ENCODE measurements around the gene PSME1. TPM values are rescaled to one million over a fixed set of nuclear protein-coding genes. Genes with fewer than 3 reads are reported as not detected.

PSME1 gene
- total RNA-seq, 2 donors from 2014 or later = 68.6 to 108 TPM

GRCh38 chr14:24177891-24178290, 41.9 kb downstream of the PSME1 start:
- Mint-ChIP-seq H3K27ac (no peak overlapping the region), H3K9me3 (no peaks in the 10 kb centered on the region), H3K27me3 (ENCODE audit: insufficient read depth) (no peaks in the 10 kb centered on the region), H3K36me3 (ENCODE audit: low read depth) (peaks cover 58% of the 10 kb centered on the region), H3K4me1 (no peaks in the 10 kb centered on the region), H3K4me3 (no peak overlapping the region)
- TF ChIP-seq, protein P1, sequence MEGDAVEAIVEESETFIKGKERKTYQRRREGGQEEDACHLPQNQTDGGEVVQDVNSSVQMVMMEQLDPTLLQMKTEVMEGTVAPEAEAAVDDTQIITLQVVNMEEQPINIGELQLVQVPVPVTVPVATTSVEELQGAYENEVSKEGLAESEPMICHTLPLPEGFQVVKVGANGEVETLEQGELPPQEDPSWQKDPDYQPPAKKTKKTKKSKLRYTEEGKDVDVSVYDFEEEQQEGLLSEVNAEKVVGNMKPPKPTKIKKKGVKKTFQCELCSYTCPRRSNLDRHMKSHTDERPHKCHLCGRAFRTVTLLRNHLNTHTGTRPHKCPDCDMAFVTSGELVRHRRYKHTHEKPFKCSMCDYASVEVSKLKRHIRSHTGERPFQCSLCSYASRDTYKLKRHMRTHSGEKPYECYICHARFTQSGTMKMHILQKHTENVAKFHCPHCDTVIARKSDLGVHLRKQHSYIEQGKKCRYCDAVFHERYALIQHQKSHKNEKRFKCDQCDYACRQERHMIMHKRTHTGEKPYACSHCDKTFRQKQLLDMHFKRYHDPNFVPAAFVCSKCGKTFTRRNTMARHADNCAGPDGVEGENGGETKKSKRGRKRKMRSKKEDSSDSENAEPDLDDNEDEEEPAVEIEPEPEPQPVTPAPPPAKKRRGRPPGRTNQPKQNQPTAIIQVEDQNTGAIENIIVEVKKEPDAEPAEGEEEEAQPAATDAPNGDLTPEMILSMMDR (conservative IDR thresholded peaks at IDR 0.05) = no peak
- DNase-seq = no peak
- H3K36me3 ChIP-seq (ENCODE audit: control insufficient read depth, insufficient read depth, low read length) = peaks cover 37% of the 10 kb centered on the region
- no peaks in the 10 kb centered on the region for H3K4me1 ChIP-seq (ENCODE audit: control insufficient read depth, insufficient read depth, low read length)
- 95 to 100% methylated on average over 3 to 13 of the region's 14 CpGs for WGBS, 2 experiments (ENCODE audit: insufficient coverage in 1 of 2, insufficient read length in 1 of 2)
- H3K4me3 ChIP-seq (ENCODE audit: low read length) = no peak overlapping the region
- H3K9me3 ChIP-seq (ENCODE audit: control insufficient read depth, low read length) = no peaks in the 10 kb centered on the region
- H3K27me3 ChIP-seq (ENCODE audit: control insufficient read depth, insufficient read depth, low read length, poor library complexity, severe bottlenecking) = no peaks in the 10 kb centered on the region
- no peak overlapping the region for H3K9ac ChIP-seq (ENCODE audit: extremely low read depth, low read length, poor library complexity, severe bottlenecking)
- no peak overlapping the region for H3K27ac ChIP-seq (ENCODE audit: low read depth, low read length)

DNA sequence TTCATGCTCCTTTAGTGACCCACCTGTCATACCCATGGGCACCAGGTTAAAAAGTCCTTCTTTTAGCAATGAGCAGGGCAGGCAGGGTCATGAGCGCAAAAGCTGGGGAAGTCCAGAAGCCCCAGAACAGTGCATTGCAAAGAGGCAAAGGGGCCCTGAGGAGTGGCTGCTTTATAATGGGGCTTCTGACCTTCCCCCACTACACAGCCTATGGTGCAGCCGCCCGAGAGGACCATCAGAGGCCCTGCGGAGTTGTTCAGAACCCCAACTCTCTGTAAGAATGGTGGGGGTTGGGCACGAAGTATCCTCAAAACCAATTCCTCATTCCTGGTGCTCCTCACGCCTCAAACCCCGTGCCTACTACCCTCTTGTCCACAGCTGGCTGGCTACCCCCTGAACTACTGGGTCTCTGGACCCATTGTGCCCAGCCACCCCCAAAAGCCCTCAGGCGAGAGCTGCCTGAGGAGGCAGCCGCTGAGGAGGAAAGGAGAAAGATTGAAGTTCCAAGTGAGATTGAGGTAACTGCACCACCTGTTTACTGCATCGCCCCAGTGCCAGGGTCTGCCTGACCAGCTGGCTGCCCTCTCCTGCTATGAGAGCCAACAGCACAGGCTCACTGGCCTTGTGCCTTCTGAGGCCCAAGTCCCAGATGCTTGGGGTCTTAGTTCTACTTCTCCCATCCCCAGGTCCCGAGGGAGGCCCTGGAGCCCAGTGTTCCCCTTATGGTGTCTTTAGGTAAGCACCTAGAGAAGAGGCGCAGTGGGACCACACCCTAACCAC, 42.6 kb downstream of the PSME1 start:
- peaks cover 44% of the 10 kb centered on the region for H3K36me3 ChIP-seq (ENCODE audit: control insufficient read depth, insufficient read depth, low read length)
- H3K27ac Mint-ChIP-seq = no peak overlapping the region

GRCh38 chr14:24179294-24179960, 43.4 kb downstream of the PSME1 start:
- H3K4me3 Mint-ChIP-seq = no peak overlapping the region
- H3K9me3 ChIP-seq (ENCODE audit: control insufficient read depth, low read length) = no peaks in the 10 kb centered on the region
- peaks cover 61% of the 10 kb centered on the region for H3K36me3 Mint-ChIP-seq (ENCODE audit: low read depth)
- no peak overlapping the region for H3K9ac ChIP-seq (ENCODE audit: extremely low read depth, low read length, poor library complexity, severe bottlenecking)
- H3K27me3 Mint-ChIP-seq (ENCODE audit: insufficient read depth) = no peaks in the 10 kb centered on the region
- no peaks in the 10 kb centered on the region for H3K4me1 Mint-ChIP-seq
- H3K4me1 ChIP-seq (ENCODE audit: control insufficient read depth, insufficient read depth, low read length) = no peaks in the 10 kb centered on the region
- TF ChIP-seq, protein P1 (conservative IDR thresholded peaks at IDR 0.05) = no peak
- no peak overlapping the region for H3K4me3 ChIP-seq (ENCODE audit: low read length)
- no peaks in the 10 kb centered on the region for H3K27me3 ChIP-seq (ENCODE audit: control insufficient read depth, insufficient read depth, low read length, poor library complexity, severe bottlenecking)
- no peak overlapping the region for H3K27ac Mint-ChIP-seq
- WGBS, 2 experiments (ENCODE audit: insufficient coverage in 1 of 2, insufficient read length in 1 of 2) = 89 to 98% methylated on average over 10 to 14 of the region's 14 CpGs
- H3K9me3 Mint-ChIP-seq = no peaks in the 10 kb centered on the region
- H3K36me3 ChIP-seq (ENCODE audit: control insufficient read depth, insufficient read depth, low read length) = peaks cover 51% of the 10 kb centered on the region
- DNase-seq = no peak
- H3K27ac ChIP-seq (ENCODE audit: low read depth, low read length) = no peak overlapping the region

More for the DNA sequence above, 42.6 kb downstream of the PSME1 start:
- Histone ChIP-seq H3K27me3 (ENCODE audit: control insufficient read depth, insufficient read depth, low read length, poor library complexity, severe bottlenecking) (no peaks in the 10 kb centered on the region), H3K9ac (ENCODE audit: extremely low read depth, low read length, poor library complexity, severe bottlenecking) (no peak overlapping the region), H3K27ac (ENCODE audit: low read depth, low read length) (no peak overlapping the region), H3K4me3 (ENCODE audit: low read length) (no peak overlapping the region), H3K4me1 (ENCODE audit: control insufficient read depth, insufficient read depth, low read length) (no peaks in the 10 kb centered on the region), H3K9me3 (ENCODE audit: control insufficient read depth, low read length) (no peaks in the 10 kb centered on the region)
- H3K4me3 Mint-ChIP-seq = no peak overlapping the region
- TF ChIP-seq, protein P1 (conservative IDR thresholded peaks at IDR 0.05) = no peak
- peaks cover 59% of the 10 kb centered on the region for H3K36me3 Mint-ChIP-seq (ENCODE audit: low read depth)
- 92 to 94% methylated on average over 4 to 12 of the region's 12 CpGs for WGBS, 2 experiments (ENCODE audit: insufficient coverage in 1 of 2, insufficient read length in 1 of 2)
- no peaks in the 10 kb centered on the region for H3K9me3 Mint-ChIP-seq
- DNase-seq = no peak
- H3K4me1 Mint-ChIP-seq = no peaks in the 10 kb centered on the region
- no peaks in the 10 kb centered on the region for H3K27me3 Mint-ChIP-seq (ENCODE audit: insufficient read depth)

Measured in endodermal cell (in vitro differentiated cells).